Suprapubic skin (tissue), 2 donors: ENCODE results near the gene GJB4.

Source experiments
- EP300 ChIP-seq: sonication (generic); formaldehyde crosslinking; IDR thresholded peaks from one replicate; pipeline ENCODE4 v1.6.1; 2017; ENCODE audit warnings: antibody characterized with exemption
- POLR2A ChIP-seq, 2 donors: fragments of 450-650 bp; IDR thresholded peaks; one replicate each; pipeline ENCODE4 v1.6.1; 2017; ENCODE audit warnings: antibody characterized with exemption in 2 of 2, mild to moderate bottlenecking in 2 of 2, moderate library complexity in 2 of 2

- TF ChIP-seq POLR2A (IDR thresholded peaks at IDR 0.05) = no peak
- TF ChIP-seq EP300 = no peak
Measured at GRCh38 chr1:34715139-34715538, 44.4 kb upstream of the GJB4 start.
